IMR-90 (cell line): ENCODE results near the gene KRTAP12-3. TPM values are rescaled to one million over a fixed set of nuclear protein-coding genes. Genes with fewer than 3 reads are reported as not detected.
"Not testable (repeated sequence)": the region's sequence is repeated elsewhere in the genome, so short reads cannot be mapped to it uniquely, and the experiment has no call there.

Source experiments
- ATAC-seq: fragments of 200-7000 bp; cut with Tn5 transposase; 2 replicates; pipeline ENCODE4 v1.9.1; 2020; ENCODE audit warnings: low read depth, mild to moderate bottlenecking, moderate library complexity
- BruUV-seq: library from RNA; stranded (reverse); fragments of 400-500 nt; replicated peaks from 2 replicates; lab custom pipeline; 2021; lab: Mats Ljungman, UMichigan
- CTCF ChIA-PET: fragments of 300-600 bp; formaldehyde crosslinking; extraction: SDS; loops from one replicate; lab custom pipeline; 2021; ENCODE audit warnings: antibody characterized with exemption; lab: Yijun Ruan, JAX
- POLR2A ChIA-PET: fragments of 300-600 bp; sonication (Branson Sonifier 250); formaldehyde crosslinking; loops from one replicate; lab custom pipeline; 2022; ENCODE audit warnings: antibody characterized with exemption; ENCODE audit not compliant: unreplicated experiment; lab: Charles Lee
- DNase-seq: peaks from one replicate; pipeline ENCODE4 v3.0.0; 2013
- H2AFZ ChIP-seq: replicated peaks from 2 replicates; pipeline ENCODE3; 2013; ENCODE audit warnings: low read length, mild to moderate bottlenecking; ENCODE audit not compliant: poor library complexity
- H2AK5ac ChIP-seq: 2 replicates; pipeline ENCODE4 v1.6.1; 2013; ENCODE audit warnings: low read depth, low read length, inconsistent platforms
- H2AK9ac ChIP-seq: replicated peaks from 2 replicates; pipeline ENCODE3; 2013; ENCODE audit warnings: mild to moderate bottlenecking, low read depth, low read length, moderate library complexity; ENCODE audit not compliant: poor library complexity
- H2BK120ac ChIP-seq: 2 replicates; pipeline ENCODE4 v1.6.1; 2013; ENCODE audit warnings: low read depth, low read length, inconsistent platforms
- H2BK15ac ChIP-seq: 3 replicates; pipeline ENCODE4 v1.6.1; 2013; ENCODE audit warnings: low read depth, low read length, inconsistent platforms
- H2BK20ac ChIP-seq: 2 replicates; pipeline ENCODE4 v1.6.1; 2013; ENCODE audit warnings: low read depth, mild to moderate bottlenecking, inconsistent platforms, low read length, moderate library complexity
- H2BK5ac ChIP-seq: 2 replicates; pipeline ENCODE4 v1.6.1; 2013; ENCODE audit warnings: mild to moderate bottlenecking, low read depth, low read length, inconsistent platforms; ENCODE audit not compliant: poor library complexity, severe bottlenecking
- H3K14ac ChIP-seq: replicated peaks from 2 replicates; pipeline ENCODE4 v1.6.1; 2013; ENCODE audit warnings: low read depth, low read length, inconsistent platforms
- H3K18ac ChIP-seq: 2 replicates; pipeline ENCODE4 v1.6.1; 2013; ENCODE audit warnings: low read depth, low read length, control low read depth
- H3K23ac ChIP-seq: 2 replicates; pipeline ENCODE4 v1.6.1; 2013; ENCODE audit warnings: low read depth, low read length, inconsistent platforms
- H3K27ac ChIP-seq: 2 replicates; pipeline ENCODE4 v1.5.1; 2013; ENCODE audit warnings: mild to moderate bottlenecking, control low read depth, low read length; ENCODE audit not compliant: insufficient read depth
- H3K27me3 ChIP-seq: 2 replicates; pipeline ENCODE4 v1.6.1; 2013; ENCODE audit warnings: low read length; ENCODE audit not compliant: control insufficient read depth, insufficient read depth
- H3K36me3 ChIP-seq: 2 replicates; pipeline ENCODE4 v1.6.1; 2013; ENCODE audit warnings: low read length, mixed read lengths; ENCODE audit not compliant: control insufficient read depth, insufficient read depth
- H3K4ac ChIP-seq: 2 replicates; pipeline ENCODE4 v1.6.1; 2013; ENCODE audit warnings: low read depth, low read length, inconsistent platforms
- H3K4me1 ChIP-seq: 2 replicates; pipeline ENCODE4 v1.6.1; 2013; ENCODE audit warnings: low read length, mixed read lengths; ENCODE audit not compliant: control insufficient read depth, insufficient read depth
- H3K4me2 ChIP-seq: 2 replicates; pipeline ENCODE4 v1.6.1; 2013; ENCODE audit warnings: low read depth, mild to moderate bottlenecking, control low read depth, low read length, moderate library complexity
- H3K4me3 ChIP-seq: 2 replicates; pipeline ENCODE4 v1.5.1; 2013; ENCODE audit warnings: low read depth, mild to moderate bottlenecking, control low read depth, low read length, moderate library complexity; ENCODE audit not compliant: insufficient read depth
- H3K56ac ChIP-seq: 2 replicates; pipeline ENCODE4 v1.6.1; 2013; ENCODE audit warnings: low read length, inconsistent platforms; ENCODE audit not compliant: insufficient read depth; ENCODE audit errors: extremely low read depth
- H3K79me1 ChIP-seq, 2 experiments: 2 replicates each; pipeline ENCODE4 v1.6.1; 2013; ENCODE audit warnings: low read length in 2 of 2, inconsistent platforms in 1 of 2, low read depth in 1 of 2
- H3K9ac ChIP-seq: 2 replicates; pipeline ENCODE4 v1.6.1; 2013; ENCODE audit warnings: low read depth, low read length, control low read depth
- H3K9me1 ChIP-seq: 2 replicates; pipeline ENCODE4 v1.6.1; 2013; ENCODE audit warnings: low read length, inconsistent platforms; ENCODE audit not compliant: insufficient read depth
- H3K9me3 ChIP-seq: 2 replicates; pipeline ENCODE4 v1.6.1; 2013; ENCODE audit warnings: low read length; ENCODE audit not compliant: control insufficient read depth, insufficient read depth
- H4K20me1 ChIP-seq: 2 replicates; pipeline ENCODE4 v1.6.1; 2013; ENCODE audit warnings: low read length, inconsistent platforms; ENCODE audit not compliant: insufficient read depth
- H4K5ac ChIP-seq: 2 replicates; pipeline ENCODE4 v1.6.1; 2013; ENCODE audit warnings: mild to moderate bottlenecking, low read depth, low read length, control low read depth
- H4K8ac ChIP-seq, 2 experiments: 2 replicates each; pipeline ENCODE4 v1.6.1; 2013; ENCODE audit warnings: low read depth in 2 of 2, low read length in 2 of 2, control low read depth in 1 of 2, inconsistent platforms in 1 of 2
- H4K91ac ChIP-seq: 2 replicates; pipeline ENCODE4 v1.6.1; 2013; ENCODE audit warnings: low read depth, low read length, inconsistent platforms; ENCODE audit not compliant: insufficient read depth
- BHLHE40 ChIP-seq: fragments of 150-350 bp; IDR thresholded peaks from 2 replicates; pipeline ENCODE4 v1.6.1; 2016; ENCODE audit warnings: mild to moderate bottlenecking, low read depth, low read length
- ELK1 ChIP-seq: fragments of 150-350 bp; IDR thresholded peaks from 2 replicates; pipeline ENCODE4 v1.6.1; 2016; ENCODE audit warnings: low read depth, mild to moderate bottlenecking, low read length, moderate library complexity, borderline replicate concordance
- MAZ ChIP-seq: IDR thresholded peaks from 2 replicates; pipeline ENCODE4 v1.6.1; 2012; ENCODE audit warnings: low read depth, mild to moderate bottlenecking, low read length, improper control_type of control experiment, moderate library complexity, borderline replicate concordance
- MXI1 ChIP-seq: IDR thresholded peaks from 2 replicates; pipeline ENCODE4 v1.6.1; 2012; ENCODE audit warnings: low read depth, mild to moderate bottlenecking, low read length, moderate library complexity, borderline replicate concordance
- RCOR1 ChIP-seq: IDR thresholded peaks from 2 replicates; pipeline ENCODE4 v1.6.1; 2012; ENCODE audit warnings: mild to moderate bottlenecking, low read length, improper control_type of control experiment; ENCODE audit not compliant: insufficient replicate concordance
- SMC3 ChIP-seq: fragments of 150-350 bp; IDR thresholded peaks from 2 replicates; pipeline ENCODE4 v1.6.1; 2016; ENCODE audit warnings: low read depth, mild to moderate bottlenecking, antibody characterized with exemption, low read length, moderate library complexity
- WGBS, 2 experiments: methylation state at CpG; one replicate each; pipeline versions ENCODE4 v1.1.5 to v1.1.7; 2013; ENCODE audit warnings: missing lambda C conversion rate in 2 of 2; ENCODE audit not compliant: insufficient read length in 1 of 2; ENCODE audit errors: extremely low coverage in 2 of 2; 5-methylcytosine and 5-hydroxymethylcytosine counted together
- dilution Hi-C: fragments of 300-500 bp; cut with HindIII; formaldehyde crosslinking; loops from one replicate; pipeline ENCODE4 v1.14.3; 2018; ENCODE audit warnings: low sequenced_read_pairs; ENCODE audit not compliant: unreplicated experiment
- in situ Hi-C: fragments of 300-500 bp; cut with MboI; formaldehyde crosslinking; loops from 3 replicates; pipeline ENCODE4 v1.14.3; 2019; ENCODE audit warnings: low sequenced_read_pairs, inconsistent platforms, mixed read lengths
- intact Hi-C: fragments of 100-400 bp; cut with micrococcal nuclease; formaldehyde crosslinking; loops from 2 replicates; pipeline ENCODE4 v1.10.0; 2022
- polyA plus RNA-seq, 3 experiments: library from polyadenylated mRNA; depleted of rRNA; stranded (reverse); fragments of >200 nt; gene quantifications; 2 replicates each; pipeline ENCODE4 v1.2.3, GENCODE V29; 2012; ENCODE audit warnings: low replicate concordance in 1 of 3
- total RNA-seq: library from RNA; depleted of rRNA; stranded (reverse); fragments of >200 nt; gene quantifications from 2 replicates; pipeline ENCODE4 v1.2.3, GENCODE V29; 2012

KRTAP12-3 gene
- total and polyA plus RNA-seq, 2 of the 4 experiments (the other 2 are of a cell fraction) = not detected

GRCh38 chr21:44644878-44645277, 12.9 kb upstream of the KRTAP12-3 start:
- no peak for ATAC-seq
- TF ChIP-seq MXI1 = no peak
- TF ChIP-seq RCOR1 = no peak
- no peak for TF ChIP-seq SMC3
- no peak for TF ChIP-seq ELK1
- no peak for TF ChIP-seq MAZ
- no peak for TF ChIP-seq BHLHE40
- Histone ChIP-seq H3K14ac (no peak overlapping the region), H2AK5ac (no peak overlapping the region), H2AFZ (no peak overlapping the region), H4K20me1 (no peaks in the 10 kb centered on the region), H2BK15ac (no peak overlapping the region), H3K4me1 (no peaks in the 10 kb centered on the region), H2AK9ac (no peak overlapping the region), H4K5ac (no peak overlapping the region), H3K18ac (no peak overlapping the region), H3K9me3 (peaks cover 10% of the 10 kb centered on the region), H3K4ac (no peak overlapping the region), H4K91ac (no peak overlapping the region), H3K56ac (no peak overlapping the region), H3K79me1 (no peaks in the 10 kb centered on the region), H2BK5ac (no peak overlapping the region), H3K27me3 (no peaks in the 10 kb centered on the region; the same call in 1 of the 2 replicates), H3K4me2 (no peak overlapping the region), H3K27ac (no peak overlapping the region), H2BK120ac (no peak overlapping the region), H3K36me3 (no peaks in the 10 kb centered on the region), H3K4me3 (no peak overlapping the region), H4K8ac (no peak overlapping the region), H3K23ac (no peak overlapping the region), H3K9ac (no peak overlapping the region), H3K9me1 (no peaks in the 10 kb centered on the region), H2BK20ac (no peak overlapping the region)
- no CpG with 5 or more reads among the region's 2 CpGs for WGBS, 2 experiments
- DNase-seq = no peak
- intact Hi-C loops = no loop called here
- in situ Hi-C loops = no loop called here
- BruUV-seq = no TSS peak
- dilution Hi-C loops = no loop called here
- ChIA-PET CTCF (no interaction called here), POLR2A (no interaction called here)

- H4K91ac ChIP-seq, H4K8ac ChIP-seq, intact Hi-C loops, H3K4me3 ChIP-seq, H2AK9ac ChIP-seq, dilution Hi-C loops, H3K9ac ChIP-seq, H2BK5ac ChIP-seq, H3K18ac ChIP-seq, H2BK20ac ChIP-seq, H2AFZ ChIP-seq, H4K20me1 ChIP-seq, H3K4me1 ChIP-seq, in situ Hi-C loops, H2BK120ac ChIP-seq, H3K14ac ChIP-seq, H3K27me3 ChIP-seq, H3K4me2 ChIP-seq, H3K36me3 ChIP-seq, DNase-seq, CTCF ChIA-PET, BruUV-seq, H3K9me1 ChIP-seq, ATAC-seq, H3K56ac ChIP-seq, H3K9me3 ChIP-seq, H3K79me1 ChIP-seq, H2BK15ac ChIP-seq, POLR2A ChIA-PET, H2AK5ac ChIP-seq, H3K23ac ChIP-seq, H3K4ac ChIP-seq, H3K27ac ChIP-seq, H4K5ac ChIP-seq: not testable (repeated sequence)
- WGBS, 2 experiments = 47% methylated on average over 12 of the region's 21 CpGs; no CpG with 5 or more reads in 1 of the 2 experiments
These were observed 11.1 kb upstream of the KRTAP12-3 start, which contains the start of gene KRTAP10-11 for GRCh38 chr21:44646366-44647221. Gene KRTAP10-11, plus strand, starts transcription at chr21:44646414. Its CDS starts 45 bp downstream, at chr21:44646459.
